Activated effector memory CD4-positive, alpha-beta T cell treated with anti-CD3 and anti-CD28 coated beads, Interleukin-2, amount 50 U/mL, for 16 hours (primary cell): ENCODE data around the gene ADNP2.

Experiments
- DNase-seq: peaks from one replicate; pipeline ENCODE4 v3.0.0-alpha.2; 2020

ADNP2 gene

GRCh38 chr18:80173060-80173459 is 64.0 kb downstream of the ADNP2 start:
- no peak for DNase-seq

GRCh38 chr18:80175451-80176204 is 66.6 kb downstream of the ADNP2 start:
- DNase-seq, result peak; percentile 71

GRCh38 chr18:80176334-80177073 is 67.4 kb downstream of the ADNP2 start:
- no peak for DNase-seq

- DNase-seq, result no peak
Measured at GRCh38 chr18:80177128-80177527, 68.1 kb downstream of the ADNP2 start.

- DNase-seq, result no peak
Measured at GRCh38 chr18:80178935-80179818, 70.1 kb downstream of the ADNP2 start.

- DNase-seq, result no peak
Measured at GRCh38 chr18:80179857-80180558, 70.9 kb downstream of the ADNP2 start.

- DNase-seq, result no peak
Measured at GRCh38 chr18:80180778-80181564, 71.9 kb downstream of the ADNP2 start.

GRCh38 chr18:80181642-80182461 is 72.8 kb downstream of the ADNP2 start:
- peak; percentile 31 for DNase-seq

GRCh38 chr18:80182855-80183254 is 73.8 kb downstream of the ADNP2 start:
- DNase-seq, result peak; percentile 5

GRCh38 chr18:80183273-80184050 is 74.4 kb downstream of the ADNP2 start:
- DNase-seq, result peak; percentile 43

- no peak for DNase-seq
Measured at GRCh38 chr18:80184243-80184772, 75.2 kb downstream of the ADNP2 start.

GRCh38 chr18:80185545-80185944 is 76.5 kb downstream of the ADNP2 start:
- no peak for DNase-seq

GRCh38 chr18:80187956-80188642 is 79.0 kb downstream of the ADNP2 start:
- DNase-seq, result no peak

- DNase-seq, result no peak
Measured at GRCh38 chr18:80188643-80189530, 79.8 kb downstream of the ADNP2 start.

GRCh38 chr18:80189531-80189865 is 80.4 kb downstream of the ADNP2 start:
- no peak for DNase-seq
